Measurements from ENCODE around the gene EED.
"Not testable (repeated sequence)": the region's sequence is repeated elsewhere in the genome, so short reads cannot be mapped to it uniquely, and the experiment has no call there.

The EED gene

GRCh38 chr11:86287468-86287796 lies 42.9 kb downstream of the EED start:
- Histone ChIP-seq H3K4me3 (ENCODE audit: low read depth in 1 of 2, low read length in 2 of 2) (no peak overlapping the region), H3K27me3 (ENCODE audit: control insufficient read depth in 1 of 2, insufficient read depth in 2 of 2, low read length in 2 of 2) (no peaks in the 10 kb centered on the region), H3K9ac (ENCODE audit: low read depth in 1 of 2, low read length in 2 of 2) (no peak overlapping the region), H3K4me1 (ENCODE audit: control insufficient read depth in 1 of 2, insufficient read depth in 2 of 2, low read length in 2 of 2) (no peaks in the 10 kb centered on the region), H3K9me3 (ENCODE audit: control insufficient read depth in 1 of 2, low read length in 2 of 2) (no peaks in the 10 kb centered on the region), H3K27ac (ENCODE audit: low read depth, low read length) (no peak overlapping the region), H3K36me3 (ENCODE audit: control insufficient read depth in 1 of 2, insufficient read depth in 2 of 2, low read length in 2 of 2) (peaks cover 0 to 7% of the 10 kb centered on the region in 2 donors)

DNA sequence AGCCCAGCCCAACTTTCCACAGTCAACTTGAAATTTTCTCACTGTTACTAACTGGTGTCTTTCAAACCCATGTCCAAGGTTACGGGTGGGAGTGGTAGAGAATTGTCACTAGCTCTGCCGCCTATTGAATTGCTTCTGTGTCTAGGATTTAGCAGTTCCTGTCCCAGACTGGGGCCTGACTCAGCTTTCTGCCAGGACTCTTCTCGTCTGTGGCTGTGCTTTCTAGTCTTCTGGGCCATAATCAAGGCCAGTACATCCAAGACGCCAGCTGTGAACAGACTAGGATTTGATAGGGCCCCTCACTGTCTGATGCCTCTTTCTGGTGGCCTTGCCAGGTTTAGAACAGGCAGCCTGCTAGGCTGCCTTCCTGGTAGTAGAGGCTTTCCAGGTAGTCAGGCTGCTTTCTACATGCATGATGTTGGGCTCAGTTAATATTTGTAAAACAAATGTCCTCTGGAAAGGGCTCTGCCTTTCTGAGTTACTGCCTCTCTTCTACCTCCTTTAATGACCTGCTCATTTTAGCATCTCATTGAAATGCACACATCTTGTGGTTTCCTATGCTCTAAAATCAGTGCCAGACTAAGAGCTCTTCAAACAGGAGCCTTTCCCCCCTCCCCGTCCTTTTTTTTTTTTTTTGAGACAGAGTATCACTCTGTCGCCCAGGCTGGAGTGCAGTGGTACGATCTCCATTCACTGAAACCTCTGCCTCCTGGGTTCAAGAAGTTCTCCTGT lies 44.4 kb downstream of the EED start:
- Histone ChIP-seq H3K4me3 (ENCODE audit: low read depth in 1 of 2, low read length in 2 of 2) (no peak overlapping the region), H3K4me1 (ENCODE audit: control insufficient read depth in 1 of 2, insufficient read depth in 2 of 2, low read length in 2 of 2) (no peaks in the 10 kb centered on the region), H3K36me3 (ENCODE audit: control insufficient read depth in 1 of 2, insufficient read depth in 2 of 2, low read length in 2 of 2) (peaks cover 0 to 5% of the 10 kb centered on the region in 2 donors), H3K9me3 (ENCODE audit: control insufficient read depth in 1 of 2, low read length in 2 of 2) (no peaks in the 10 kb centered on the region), H3K27ac (ENCODE audit: low read depth, low read length) (no peak overlapping the region), H3K9ac (ENCODE audit: low read depth in 1 of 2, low read length in 2 of 2) (no peak overlapping the region), H3K27me3 (ENCODE audit: control insufficient read depth in 1 of 2, insufficient read depth in 2 of 2, low read length in 2 of 2) (no peaks in the 10 kb centered on the region)

DNA sequence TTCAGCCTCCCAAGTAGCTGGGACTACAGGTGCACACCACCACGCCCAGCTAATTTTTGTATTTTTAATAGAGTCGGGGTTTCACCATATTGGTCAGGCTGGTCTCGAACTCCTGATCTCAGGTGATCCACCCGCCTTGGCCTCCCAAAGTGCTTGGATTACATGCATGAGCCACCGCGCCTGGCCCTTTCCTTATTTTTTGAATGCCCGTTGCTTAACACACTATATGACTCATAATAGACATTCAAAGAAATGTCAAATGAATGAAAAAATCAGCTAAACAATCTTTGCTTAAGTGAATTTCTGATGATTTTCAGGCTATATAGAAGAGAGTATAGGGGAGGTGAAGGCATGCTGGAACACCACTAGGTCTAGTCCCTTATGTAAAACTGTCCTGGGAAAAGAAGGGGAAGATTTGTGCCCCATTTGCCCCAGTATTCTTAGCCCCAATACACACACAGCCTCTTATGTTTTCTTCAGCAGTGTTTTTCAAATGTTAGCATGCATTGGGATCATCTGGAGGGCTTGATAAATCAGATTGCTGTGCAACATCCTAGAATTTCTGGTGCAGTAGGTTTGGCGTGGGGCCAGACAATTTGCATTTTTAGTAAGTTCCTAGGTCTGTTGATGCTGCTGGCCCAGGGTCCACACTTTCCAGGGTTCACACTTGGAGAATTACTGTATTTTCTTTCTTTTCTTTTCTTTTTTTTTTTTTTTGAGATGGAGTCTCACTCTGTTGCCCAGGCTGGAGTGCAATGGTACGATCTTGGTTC lies 45.1 kb downstream of the EED start:
- H3K27me3 ChIP-seq (ENCODE audit: control insufficient read depth in 1 of 2, insufficient read depth in 2 of 2, low read length in 2 of 2); H3K9me3 ChIP-seq (ENCODE audit: control insufficient read depth in 1 of 2, low read length in 2 of 2); H3K4me3 ChIP-seq (ENCODE audit: low read depth in 1 of 2, low read length in 2 of 2); H3K9ac ChIP-seq (ENCODE audit: low read depth in 1 of 2, low read length in 2 of 2); H3K36me3 ChIP-seq (ENCODE audit: control insufficient read depth in 1 of 2, insufficient read depth in 2 of 2, low read length in 2 of 2); H3K4me1 ChIP-seq (ENCODE audit: control insufficient read depth in 1 of 2, insufficient read depth in 2 of 2, low read length in 2 of 2); H3K27ac ChIP-seq (ENCODE audit: low read depth, low read length): not testable (repeated sequence)

DNA sequence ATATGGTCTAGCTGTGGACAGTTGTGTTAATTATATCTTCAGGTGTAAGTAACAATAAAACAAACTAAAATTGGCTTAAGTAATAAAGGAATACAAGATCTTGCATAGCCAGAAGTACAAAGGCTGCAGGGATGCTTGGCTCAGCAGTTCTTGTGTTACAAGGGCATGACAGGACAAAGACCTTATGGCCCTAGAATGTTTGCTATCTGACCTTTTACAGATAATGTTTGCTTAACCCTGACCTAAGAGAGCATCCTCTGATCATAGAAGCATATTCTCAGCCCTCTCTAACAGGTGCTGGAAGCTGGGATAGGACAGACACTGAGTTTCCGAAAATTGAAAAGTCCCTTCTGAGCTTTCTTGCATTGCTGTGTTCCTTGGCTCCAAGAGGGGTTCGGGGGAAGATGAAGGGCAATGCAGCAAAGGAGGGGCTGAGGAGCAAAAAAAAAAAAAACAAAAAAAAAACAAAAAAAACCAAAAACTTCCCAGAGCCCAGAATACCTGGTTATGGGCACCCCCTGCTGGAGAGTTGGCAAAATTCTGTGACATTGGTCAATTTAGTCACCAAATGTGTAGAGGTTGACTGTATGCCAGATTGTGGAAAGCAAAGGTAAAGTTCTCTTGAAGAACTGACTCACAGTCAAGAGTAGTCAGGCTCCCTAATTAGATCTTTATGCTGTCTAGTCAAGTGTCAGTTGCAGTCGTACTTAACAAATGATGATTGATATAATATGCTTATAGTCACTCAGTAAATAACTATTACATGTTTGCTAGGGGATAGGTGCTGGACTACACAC lies 47.1 kb downstream of the EED start:
- no peaks in the 10 kb centered on the region for H3K27me3 ChIP-seq (ENCODE audit: control insufficient read depth in 1 of 2, insufficient read depth in 2 of 2, low read length in 2 of 2)
- H3K9ac ChIP-seq (ENCODE audit: low read depth in 1 of 2, low read length in 2 of 2), result no peak overlapping the region
- H3K9me3 ChIP-seq (ENCODE audit: control insufficient read depth in 1 of 2, low read length in 2 of 2), result no peaks in the 10 kb centered on the region
- no peaks in the 10 kb centered on the region for H3K36me3 ChIP-seq (ENCODE audit: control insufficient read depth in 1 of 2, insufficient read depth in 2 of 2, low read length in 2 of 2)
- H3K4me3 ChIP-seq (ENCODE audit: low read depth in 1 of 2, low read length in 2 of 2), result no peak overlapping the region
- H3K4me1 ChIP-seq (ENCODE audit: control insufficient read depth in 1 of 2, insufficient read depth in 2 of 2, low read length in 2 of 2), result no peaks in the 10 kb centered on the region
- no peak overlapping the region for H3K27ac ChIP-seq (ENCODE audit: low read depth, low read length)

GRCh38 chr11:86292912-86293616 lies 48.5 kb downstream of the EED start:
- Histone ChIP-seq H3K4me1 (ENCODE audit: control insufficient read depth in 1 of 2, insufficient read depth in 2 of 2, low read length in 2 of 2) (no peaks in the 10 kb centered on the region), H3K36me3 (ENCODE audit: control insufficient read depth in 1 of 2, insufficient read depth in 2 of 2, low read length in 2 of 2) (no peaks in the 10 kb centered on the region), H3K9me3 (ENCODE audit: control insufficient read depth in 1 of 2, low read length in 2 of 2) (no peaks in the 10 kb centered on the region), H3K4me3 (ENCODE audit: low read depth in 1 of 2, low read length in 2 of 2) (no peak overlapping the region), H3K9ac (ENCODE audit: low read depth in 1 of 2, low read length in 2 of 2) (no peak overlapping the region), H3K27ac (ENCODE audit: low read depth, low read length) (no peak overlapping the region), H3K27me3 (ENCODE audit: control insufficient read depth in 1 of 2, insufficient read depth in 2 of 2, low read length in 2 of 2) (no peaks in the 10 kb centered on the region)

GRCh38 chr11:86294026-86294425 lies 49.5 kb downstream of the EED start:
- Histone ChIP-seq H3K36me3 (ENCODE audit: control insufficient read depth in 1 of 2, insufficient read depth in 2 of 2, low read length in 2 of 2) (no peaks in the 10 kb centered on the region), H3K27ac (ENCODE audit: low read depth, low read length) (no peak overlapping the region), H3K9ac (ENCODE audit: low read depth in 1 of 2, low read length in 2 of 2) (no peak overlapping the region), H3K4me1 (ENCODE audit: control insufficient read depth in 1 of 2, insufficient read depth in 2 of 2, low read length in 2 of 2) (no peaks in the 10 kb centered on the region), H3K9me3 (ENCODE audit: control insufficient read depth in 1 of 2, low read length in 2 of 2) (no peaks in the 10 kb centered on the region), H3K27me3 (ENCODE audit: control insufficient read depth in 1 of 2, insufficient read depth in 2 of 2, low read length in 2 of 2) (no peaks in the 10 kb centered on the region), H3K4me3 (ENCODE audit: low read depth in 1 of 2, low read length in 2 of 2) (no peak overlapping the region)

- Histone ChIP-seq H3K36me3 (ENCODE audit: control insufficient read depth in 1 of 2, insufficient read depth in 2 of 2, low read length in 2 of 2) (no peaks in the 10 kb centered on the region), H3K9me3 (ENCODE audit: control insufficient read depth in 1 of 2, low read length in 2 of 2) (no peaks in the 10 kb centered on the region), H3K4me3 (ENCODE audit: low read depth in 1 of 2, low read length in 2 of 2) (peak overlapping the region in 1 of 2 donors; percentile 94), H3K4me1 (ENCODE audit: control insufficient read depth in 1 of 2, insufficient read depth in 2 of 2, low read length in 2 of 2) (peaks cover 10 to 20% of the 10 kb centered on the region in 2 donors), H3K27ac (ENCODE audit: low read depth, low read length) (no peak overlapping the region), H3K9ac (ENCODE audit: low read depth in 1 of 2, low read length in 2 of 2) (peak overlapping the region in 1 of 2 donors; percentile 89), H3K27me3 (ENCODE audit: control insufficient read depth in 1 of 2, insufficient read depth in 2 of 2, low read length in 2 of 2) (no peaks in the 10 kb centered on the region)
These were observed 57.2 kb downstream of the EED start for GRCh38 chr11:86301742-86302091.

DNA sequence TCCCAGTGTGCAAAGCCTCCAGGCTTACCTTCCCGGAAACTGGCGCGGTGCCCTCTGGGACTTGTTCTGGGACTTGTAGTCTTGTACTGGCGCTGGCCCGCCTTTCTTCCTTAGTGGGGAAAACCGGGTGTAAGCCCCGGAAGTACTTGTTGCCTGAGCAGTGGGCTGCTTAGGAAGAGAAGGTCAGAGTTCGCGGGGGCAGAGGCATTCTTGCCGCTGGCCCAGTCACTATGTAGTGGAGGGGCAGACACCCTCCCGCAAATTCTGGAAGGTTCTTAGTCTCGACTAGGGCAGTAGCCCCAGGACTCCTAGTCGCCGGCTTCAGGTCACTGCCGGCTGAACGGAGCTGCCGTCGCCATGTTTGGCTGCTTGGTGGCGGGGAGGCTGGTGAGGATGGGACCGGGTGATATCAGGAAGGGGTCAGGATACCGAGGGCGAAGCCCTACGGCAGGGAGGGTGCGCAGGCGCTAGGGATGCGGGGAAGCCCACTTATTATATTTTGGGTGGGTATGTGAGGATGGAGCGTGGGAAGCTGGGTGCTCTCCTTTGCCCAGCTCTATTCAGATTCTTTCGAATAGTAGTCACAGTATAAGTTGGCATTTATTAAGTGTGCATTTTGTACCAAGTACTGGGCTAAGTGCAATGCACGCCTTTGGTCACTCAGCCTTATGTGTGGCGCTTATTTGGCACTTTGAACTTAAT lies 57.7 kb downstream of the EED start, which contains the start of gene HIKESHI:
TSS of gene HIKESHI (plus strand) at position 149 of the 702 bp plus-strand sequence. CDS start at position 358, 209 bp downstream.
- Histone ChIP-seq H3K36me3 (ENCODE audit: control insufficient read depth in 1 of 2, insufficient read depth in 2 of 2, low read length in 2 of 2) (no peaks in the 10 kb centered on the region), H3K4me3 (ENCODE audit: low read depth in 1 of 2, low read length in 2 of 2) (peak within 1 kb of the TSS; percentile 94 to 99), H3K27me3 (ENCODE audit: control insufficient read depth in 1 of 2, insufficient read depth in 2 of 2, low read length in 2 of 2) (no peaks in the 10 kb centered on the region), H3K4me1 (ENCODE audit: control insufficient read depth in 1 of 2, insufficient read depth in 2 of 2, low read length in 2 of 2) (peaks cover 10 to 20% of the 10 kb centered on the region in 2 donors), H3K9ac (ENCODE audit: low read depth in 1 of 2, low read length in 2 of 2) (peak within 1 kb of the TSS; percentile 89 to 95), H3K9me3 (ENCODE audit: control insufficient read depth in 1 of 2, low read length in 2 of 2) (no peaks in the 10 kb centered on the region), H3K27ac (ENCODE audit: low read depth, low read length) (peak within 1 kb of the TSS; percentile 71)

DNA sequence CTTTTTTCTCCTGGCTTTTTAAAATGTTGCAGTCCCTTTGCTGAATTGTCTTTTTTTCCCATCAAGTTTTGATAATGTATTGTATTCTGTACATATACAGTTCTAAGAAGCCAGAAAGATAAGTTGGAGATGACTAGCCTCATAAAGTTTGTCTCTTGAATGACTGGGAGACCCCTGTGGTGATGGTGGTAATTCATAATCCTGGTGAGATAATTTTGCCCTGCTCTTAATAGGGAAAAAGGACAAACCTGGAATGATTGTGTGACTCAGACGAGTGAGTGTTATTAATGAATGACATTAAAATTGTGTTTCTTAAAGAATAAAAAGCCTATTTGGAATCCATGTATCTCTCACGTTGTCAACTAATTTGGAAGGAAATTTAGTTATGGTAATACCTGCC lies 58.7 kb downstream of the EED start:
- Histone ChIP-seq H3K9me3 (ENCODE audit: control insufficient read depth in 1 of 2, low read length in 2 of 2) (no peaks in the 10 kb centered on the region), H3K9ac (ENCODE audit: low read depth in 1 of 2, low read length in 2 of 2) (peak overlapping the region; percentile 89 to 95), H3K4me3 (ENCODE audit: low read depth in 1 of 2, low read length in 2 of 2) (peak overlapping the region; percentile 94 to 99), H3K27me3 (ENCODE audit: control insufficient read depth in 1 of 2, insufficient read depth in 2 of 2, low read length in 2 of 2) (no peaks in the 10 kb centered on the region), H3K27ac (ENCODE audit: low read depth, low read length) (no peak overlapping the region), H3K36me3 (ENCODE audit: control insufficient read depth in 1 of 2, insufficient read depth in 2 of 2, low read length in 2 of 2) (no peaks in the 10 kb centered on the region), H3K4me1 (ENCODE audit: control insufficient read depth in 1 of 2, insufficient read depth in 2 of 2, low read length in 2 of 2) (peaks cover 10 to 20% of the 10 kb centered on the region in 2 donors)
